Measurements from ENCODE around the gene TMED10.

- TF ChIP-seq REST (IDR thresholded peaks at IDR 0.05; ENCODE audit: low read depth) (no peak), TEAD4 (IDR thresholded peaks at IDR 0.05) (no peak)
Observed at GRCh38 chr14:75222208-75222701, 45.8 kb upstream of the TMED10 start.
